Mesothelial cell of epicardium (in vitro differentiated cells): ENCODE data around the gene FAM168A. TPM values are rescaled to one million over a fixed set of nuclear protein-coding genes. Genes with fewer than 3 reads are reported as not detected.
"Not testable (repeated sequence)": the region's sequence is repeated elsewhere in the genome, so short reads cannot be mapped to it uniquely, and the experiment has no call there.

Experiments
- DNase-seq, 2 experiments: peaks; one replicate each; pipeline ENCODE4 v3.0.0; 2021; ENCODE audit warnings: low spot score in 2 of 2; ENCODE audit not compliant: unreplicated experiment in 2 of 2
- H3K27ac Mint-ChIP-seq: 2 replicates; pipeline ENCODE4 v1.8.0; 2021; ENCODE audit warnings: mixed read lengths
- H3K27me3 Mint-ChIP-seq: 2 replicates; pipeline ENCODE4 v1.8.0; 2021; ENCODE audit warnings: low read depth, mixed read lengths
- H3K36me3 Mint-ChIP-seq: 2 replicates; pipeline ENCODE4 v1.8.0; 2021; ENCODE audit warnings: mixed read lengths
- H3K4me1 Mint-ChIP-seq: 2 replicates; pipeline ENCODE4 v1.8.0; 2021; ENCODE audit warnings: mixed read lengths
- H3K4me3 Mint-ChIP-seq: 2 replicates; pipeline ENCODE4 v1.8.0; 2021; ENCODE audit warnings: mild to moderate bottlenecking, moderate library complexity, mixed read lengths
- H3K9me3 Mint-ChIP-seq: 2 replicates; pipeline ENCODE4 v1.8.0; 2021; ENCODE audit warnings: mixed read lengths
- total RNA-seq: library from RNA; stranded (reverse); gene quantifications from 3 replicates; pipeline ENCODE4 v1.2.1, GENCODE V29; 2021
- TF ChIP-seq, protein P1 (sequence below): fragments of 200-600 bp; sonication (generic); IDR thresholded peaks from one replicate; pipeline ENCODE4 v1.5.0; 2021; ENCODE audit warnings: antibody characterized with exemption; ENCODE audit not compliant: unreplicated experiment

The FAM168A gene
- total RNA-seq, 1 donor from 2014 or later: 61.8 TPM

DNA sequence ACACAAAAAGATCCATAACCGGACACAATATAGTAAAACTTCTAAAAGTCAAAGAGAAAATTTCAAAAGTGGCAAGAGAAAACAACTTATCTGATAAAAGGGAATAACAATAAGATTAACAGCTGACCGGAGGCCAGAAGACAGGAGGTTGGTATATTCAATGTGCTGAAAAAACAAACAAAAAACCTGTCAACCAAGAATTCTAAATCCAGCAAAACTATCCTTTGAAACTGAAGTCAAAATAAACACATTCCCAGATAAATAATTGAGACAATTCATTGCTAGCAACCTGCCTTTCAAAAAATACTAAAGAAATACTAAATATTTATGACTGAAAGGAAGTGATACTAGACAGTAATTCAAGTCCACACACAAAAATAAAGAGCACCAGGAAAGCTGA, 120.4 kb downstream of the FAM168A start:
- TF ChIP-seq, protein P1, sequence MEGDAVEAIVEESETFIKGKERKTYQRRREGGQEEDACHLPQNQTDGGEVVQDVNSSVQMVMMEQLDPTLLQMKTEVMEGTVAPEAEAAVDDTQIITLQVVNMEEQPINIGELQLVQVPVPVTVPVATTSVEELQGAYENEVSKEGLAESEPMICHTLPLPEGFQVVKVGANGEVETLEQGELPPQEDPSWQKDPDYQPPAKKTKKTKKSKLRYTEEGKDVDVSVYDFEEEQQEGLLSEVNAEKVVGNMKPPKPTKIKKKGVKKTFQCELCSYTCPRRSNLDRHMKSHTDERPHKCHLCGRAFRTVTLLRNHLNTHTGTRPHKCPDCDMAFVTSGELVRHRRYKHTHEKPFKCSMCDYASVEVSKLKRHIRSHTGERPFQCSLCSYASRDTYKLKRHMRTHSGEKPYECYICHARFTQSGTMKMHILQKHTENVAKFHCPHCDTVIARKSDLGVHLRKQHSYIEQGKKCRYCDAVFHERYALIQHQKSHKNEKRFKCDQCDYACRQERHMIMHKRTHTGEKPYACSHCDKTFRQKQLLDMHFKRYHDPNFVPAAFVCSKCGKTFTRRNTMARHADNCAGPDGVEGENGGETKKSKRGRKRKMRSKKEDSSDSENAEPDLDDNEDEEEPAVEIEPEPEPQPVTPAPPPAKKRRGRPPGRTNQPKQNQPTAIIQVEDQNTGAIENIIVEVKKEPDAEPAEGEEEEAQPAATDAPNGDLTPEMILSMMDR: no peak
- Mint-ChIP-seq H3K27ac (no peak overlapping the region), H3K4me3 (no peak overlapping the region), H3K4me1 (no peaks in the 10 kb centered on the region), H3K36me3 (peaks cover 9% of the 10 kb centered on the region), H3K27me3 (no peaks in the 10 kb centered on the region), H3K9me3 (peaks cover 18% of the 10 kb centered on the region)
- DNase-seq: no peak

DNA sequence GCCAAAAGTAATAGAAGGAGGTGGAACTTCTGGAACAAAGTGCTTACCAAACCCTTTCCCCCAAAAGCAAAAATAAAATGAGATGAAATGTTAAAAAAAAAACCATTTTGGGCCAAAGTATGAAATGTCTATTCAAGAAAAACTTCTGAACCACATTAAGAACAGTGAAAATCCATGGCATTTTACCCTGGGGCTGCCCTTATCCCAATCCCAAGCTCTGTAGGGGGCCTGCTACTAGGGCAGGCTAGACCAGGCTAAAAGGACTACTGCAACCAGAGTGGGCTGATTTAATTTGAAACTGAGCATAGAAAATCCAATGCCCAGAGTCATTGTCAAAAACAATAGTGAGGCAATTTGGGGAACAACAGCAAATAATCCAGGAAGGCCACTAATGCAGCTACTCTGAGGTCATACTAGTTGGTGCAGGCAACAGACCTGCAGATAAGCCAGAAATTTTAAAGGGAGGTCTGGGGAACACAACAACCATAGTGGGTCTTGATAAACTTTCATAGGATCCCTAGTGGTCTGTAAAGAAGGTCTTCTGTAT, 122.3 kb downstream of the FAM168A start:
- peaks cover 18% of the 10 kb centered on the region for H3K9me3 Mint-ChIP-seq
- TF ChIP-seq, protein P1: no peak
- H3K4me3 Mint-ChIP-seq: no peak overlapping the region
- no peaks in the 10 kb centered on the region for H3K4me1 Mint-ChIP-seq
- no peaks in the 10 kb centered on the region for H3K27me3 Mint-ChIP-seq
- no peak overlapping the region for H3K27ac Mint-ChIP-seq
- no peak for DNase-seq
- H3K36me3 Mint-ChIP-seq: peaks cover 9% of the 10 kb centered on the region

DNA sequence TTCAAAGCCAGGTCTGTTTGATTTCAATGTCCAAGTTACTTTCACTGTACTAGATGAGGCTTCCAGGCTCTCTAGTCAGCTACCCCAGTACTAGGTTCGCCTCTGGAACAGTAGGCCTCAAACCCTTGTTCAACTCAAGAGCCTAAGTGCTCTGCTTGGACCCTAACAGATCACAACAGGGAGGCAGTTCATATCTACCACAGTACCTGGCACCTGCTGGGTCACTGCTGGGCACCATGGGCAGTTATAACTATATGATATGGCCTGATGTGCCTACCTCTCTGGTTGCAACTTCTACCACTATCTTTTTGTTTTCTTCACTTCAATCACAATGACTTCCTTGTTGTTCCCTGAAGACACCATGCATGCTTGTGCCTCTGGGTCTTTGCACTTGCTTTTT, 124.7 kb downstream of the FAM168A start:
- Mint-ChIP-seq H3K4me1 (no peaks in the 10 kb centered on the region), H3K36me3 (peaks cover 9% of the 10 kb centered on the region), H3K4me3 (no peak overlapping the region), H3K27me3 (no peaks in the 10 kb centered on the region), H3K9me3 (peaks cover 17% of the 10 kb centered on the region), H3K27ac (no peak overlapping the region)
- DNase-seq: no peak
- TF ChIP-seq, protein P1: no peak

DNA sequence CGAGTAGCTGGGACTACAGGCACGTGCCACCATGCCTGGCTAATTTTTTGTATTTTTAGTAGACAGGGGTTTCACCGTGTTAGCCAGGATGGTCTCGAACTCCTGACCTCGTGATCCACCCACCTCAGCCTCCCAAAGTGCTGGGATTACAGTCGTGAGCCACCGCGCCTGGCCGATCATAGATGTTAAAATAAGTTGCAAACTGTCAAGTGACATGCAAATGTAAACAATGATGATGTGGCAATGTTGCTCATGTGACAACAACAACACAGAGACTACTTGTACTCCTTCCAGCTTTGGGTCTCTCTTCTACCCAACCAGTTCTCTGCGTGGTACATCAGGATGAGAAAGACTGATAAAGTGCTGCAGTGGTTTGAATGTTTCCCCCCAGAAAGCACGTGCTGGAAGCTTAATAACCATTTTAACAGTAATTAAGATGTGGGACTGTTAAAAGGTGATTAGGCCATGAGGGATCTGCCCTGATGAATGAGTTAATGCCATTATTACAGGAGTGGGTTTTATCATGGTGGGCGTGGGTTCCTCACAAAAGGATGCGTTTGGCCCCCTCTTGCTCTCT, 127.8 kb downstream of the FAM168A start:
- not testable (repeated sequence) for H3K9me3 Mint-ChIP-seq, H3K4me3 Mint-ChIP-seq, H3K27me3 Mint-ChIP-seq, H3K36me3 Mint-ChIP-seq, H3K4me1 Mint-ChIP-seq, DNase-seq, H3K27ac Mint-ChIP-seq

DNA sequence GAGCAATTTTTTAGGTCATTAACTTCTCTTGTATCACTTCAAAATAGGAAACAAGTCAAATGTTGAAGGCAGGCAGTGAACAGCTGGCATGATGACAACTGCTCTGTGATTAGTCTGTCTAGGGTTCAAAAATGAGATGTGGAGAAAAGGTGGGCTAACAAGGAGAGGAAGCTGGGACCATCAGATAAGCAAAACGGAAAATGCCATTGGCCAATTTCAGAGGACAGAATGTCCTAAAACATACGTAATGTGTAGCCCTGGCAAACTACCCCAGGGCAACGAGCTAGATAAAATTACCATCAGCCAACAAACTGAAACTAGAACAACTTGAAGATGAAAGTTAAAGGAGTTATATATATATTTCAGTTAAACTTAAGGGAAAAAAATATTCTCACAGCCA, 128.5 kb downstream of the FAM168A start:
- no peaks in the 10 kb centered on the region for H3K27me3 Mint-ChIP-seq
- H3K27ac Mint-ChIP-seq: no peak overlapping the region
- no peaks in the 10 kb centered on the region for H3K36me3 Mint-ChIP-seq
- DNase-seq: no peak
- TF ChIP-seq, protein P1: no peak
- H3K4me3 Mint-ChIP-seq: no peak overlapping the region
- no peaks in the 10 kb centered on the region for H3K9me3 Mint-ChIP-seq
- peaks cover 6% of the 10 kb centered on the region for H3K4me1 Mint-ChIP-seq

DNA sequence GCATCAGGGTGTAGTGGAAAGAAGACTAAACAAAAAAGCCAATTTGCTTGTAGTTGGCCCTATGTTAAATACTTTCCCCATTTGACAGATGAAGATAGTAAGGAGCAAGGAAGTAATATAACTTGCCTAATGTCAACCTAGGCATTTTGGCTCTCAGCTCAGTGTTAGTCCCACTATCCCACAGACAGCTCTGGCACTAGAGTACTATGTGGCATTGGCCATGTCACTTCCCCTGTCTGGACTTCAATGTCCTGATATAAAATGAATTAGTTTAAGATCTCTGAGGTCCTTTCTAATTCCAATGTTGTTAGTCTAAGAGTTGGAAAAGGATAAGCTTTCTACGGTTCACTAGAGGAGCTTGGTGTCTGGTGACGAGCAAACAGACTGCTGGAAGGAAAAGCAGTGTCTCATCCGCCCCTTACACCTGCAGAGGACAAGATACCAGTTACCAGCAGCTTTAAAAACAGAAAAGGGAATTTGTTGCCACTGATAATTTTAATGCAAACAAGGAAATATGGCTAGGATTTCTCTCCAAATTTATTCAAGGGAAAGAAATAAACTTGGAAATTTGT, 129.2 kb downstream of the FAM168A start:
- TF ChIP-seq, protein P1: no peak
- Mint-ChIP-seq H3K4me1 (peaks cover 6% of the 10 kb centered on the region), H3K4me3 (no peak overlapping the region), H3K36me3 (no peaks in the 10 kb centered on the region), H3K9me3 (no peaks in the 10 kb centered on the region), H3K27me3 (no peaks in the 10 kb centered on the region), H3K27ac (peak overlapping the region; percentile 13)
- DNase-seq: no peak
